SIG-M5 treated with dmso at 0.1 percent for 504 hours (cell line): ENCODE results near the gene TMEM25.
A peak's percentile ranks its signal among the peaks of the same experiment; 100 is the strongest.
"Not testable (repeated sequence)": the region's sequence is repeated elsewhere in the genome, so short reads cannot be mapped to it uniquely, and the experiment has no call there.

Source experiments
- DNase-seq: peaks from one replicate; lab custom pipeline; 2025; ENCODE audit not compliant: unreplicated experiment; lab: John Stamatoyannopoulos, UW

Gene TMEM25

GRCh38 chr11:118532091-118532490 lies 1.1 kb downstream of the TMEM25 start:
- DNase-seq: no peak

GRCh38 chr11:118532852-118533768 lies 2.1 kb downstream of the TMEM25 start:
- DNase-seq: no peak

GRCh38 chr11:118533769-118534729 lies 3.1 kb downstream of the TMEM25 start:
- DNase-seq: no peak

- DNase-seq: no peak
Measured at GRCh38 chr11:118535261-118535660, 4.3 kb downstream of the TMEM25 start.

GRCh38 chr11:118536726-118537125 lies 5.7 kb downstream of the TMEM25 start:
- DNase-seq: peak; percentile 40

GRCh38 chr11:118537409-118537980 lies 6.5 kb downstream of the TMEM25 start:
- DNase-seq: no peak

GRCh38 chr11:118544010-118544646 lies 13.1 kb downstream of the TMEM25 start:
- DNase-seq: no peak

GRCh38 chr11:118544647-118545010 lies 13.6 kb downstream of the TMEM25 start:
- no peak for DNase-seq

GRCh38 chr11:118545533-118545932 lies 14.5 kb downstream of the TMEM25 start:
- no peak for DNase-seq

GRCh38 chr11:118547132-118547531 lies 16.1 kb downstream of the TMEM25 start:
- no peak for DNase-seq

- no peak for DNase-seq
Measured at GRCh38 chr11:118552341-118552740, 21.3 kb downstream of the TMEM25 start.

- no peak for DNase-seq
Measured at GRCh38 chr11:118560806-118561205, 29.8 kb downstream of the TMEM25 start.

- DNase-seq: no peak
Measured at GRCh38 chr11:118565051-118565450, 34.1 kb downstream of the TMEM25 start.

- DNase-seq: no peak
Measured at GRCh38 chr11:118569670-118570069, 38.7 kb downstream of the TMEM25 start.

GRCh38 chr11:118570787-118571186 lies 39.8 kb downstream of the TMEM25 start:
- DNase-seq: no peak

GRCh38 chr11:118571701-118572060 lies 40.7 kb downstream of the TMEM25 start:
- DNase-seq: not testable (repeated sequence)

- peak; percentile 58 for DNase-seq
Measured at GRCh38 chr11:118572061-118572980, 41.3 kb downstream of the TMEM25 start, which contains the start of gene ARCN1. Gene ARCN1, plus strand, starts transcription at chr11:118572409. Its CDS starts 139 bp downstream, at chr11:118572548.

GRCh38 chr11:118572981-118573550 lies 42.1 kb downstream of the TMEM25 start:
- DNase-seq: peak; percentile 22

GRCh38 chr11:118574636-118575035 lies 43.6 kb downstream of the TMEM25 start:
- DNase-seq: no peak
